Stimulated activated CD4-positive, alpha-beta T cell treated with anti-CD3 and anti-CD28 coated beads, Interleukin-15, amount 100 ng/mL, for 24 hours (primary cell): ENCODE measurements around the gene NRXN2.
A peak's percentile ranks its signal among the peaks of the same experiment; 100 is the strongest.
"Not testable (repeated sequence)": the region's sequence is repeated elsewhere in the genome, so short reads cannot be mapped to it uniquely, and the experiment has no call there.

Experiments used
- DNase-seq: peaks from one replicate; pipeline ENCODE4 v3.0.0-alpha.2; 2020

Gene NRXN2

GRCh38 chr11:64665411-64665821, 57.6 kb downstream of the NRXN2 start:
- DNase-seq, result no peak

DNA sequence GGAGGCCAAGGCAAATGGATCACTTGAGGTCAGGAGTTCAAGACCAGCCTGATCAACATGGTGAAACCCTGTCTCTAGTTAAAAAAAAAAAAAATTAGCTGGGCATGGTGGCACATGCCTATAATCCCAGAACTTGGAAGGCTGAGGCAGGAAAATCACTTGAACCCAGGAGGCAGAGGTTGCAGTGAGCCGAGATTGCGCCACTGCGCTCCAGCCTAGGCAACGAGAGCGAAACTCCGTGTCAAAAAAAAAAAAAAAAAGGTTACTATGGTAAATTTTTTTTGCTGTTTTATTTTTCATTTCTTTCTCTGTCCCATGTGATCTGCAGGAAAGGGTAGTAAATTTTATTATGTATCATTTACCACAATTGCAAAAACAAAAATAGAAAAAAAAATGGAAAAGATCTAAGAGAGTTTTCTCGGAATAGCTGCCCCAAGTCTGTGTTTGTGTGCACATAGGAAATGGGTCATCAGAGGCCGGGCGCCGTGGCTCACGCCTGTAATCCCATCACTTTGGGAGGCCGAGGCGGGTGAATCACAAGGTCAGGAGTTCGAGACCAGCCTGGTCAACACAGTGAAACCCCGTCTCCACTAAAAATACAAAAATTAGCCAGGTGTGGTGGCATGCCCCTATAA, 58.6 kb downstream of the NRXN2 start:
- DNase-seq, result not testable (repeated sequence)

- DNase-seq, result no peak
Observed at GRCh38 chr11:64663656-64664055, 59.3 kb downstream of the NRXN2 start.

- no peak for DNase-seq
Observed at GRCh38 chr11:64661614-64662013, 61.4 kb downstream of the NRXN2 start.

DNA sequence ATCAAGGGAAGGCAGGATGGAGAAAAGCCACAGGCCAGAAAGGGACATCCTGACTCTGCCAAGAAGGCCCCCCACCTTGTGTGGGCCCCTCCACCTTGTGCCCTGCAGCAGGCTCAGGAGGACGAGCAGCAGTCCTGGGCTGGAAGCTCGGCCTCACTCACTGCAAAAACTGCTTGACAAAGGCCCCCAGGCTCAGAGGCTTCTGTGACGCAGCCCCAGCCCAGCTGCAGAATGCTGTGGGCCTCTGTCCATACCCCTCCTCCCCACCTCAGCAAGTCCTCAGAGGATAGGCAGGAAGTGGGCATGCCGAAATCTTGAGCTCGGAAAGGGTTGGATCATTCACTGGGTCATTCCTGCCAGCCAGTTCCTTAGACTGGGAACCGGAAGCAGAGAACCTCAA, 61.9 kb downstream of the NRXN2 start:
- no peak for DNase-seq

GRCh38 chr11:64660706-64661105, 62.3 kb downstream of the NRXN2 start:
- DNase-seq, result no peak

DNA sequence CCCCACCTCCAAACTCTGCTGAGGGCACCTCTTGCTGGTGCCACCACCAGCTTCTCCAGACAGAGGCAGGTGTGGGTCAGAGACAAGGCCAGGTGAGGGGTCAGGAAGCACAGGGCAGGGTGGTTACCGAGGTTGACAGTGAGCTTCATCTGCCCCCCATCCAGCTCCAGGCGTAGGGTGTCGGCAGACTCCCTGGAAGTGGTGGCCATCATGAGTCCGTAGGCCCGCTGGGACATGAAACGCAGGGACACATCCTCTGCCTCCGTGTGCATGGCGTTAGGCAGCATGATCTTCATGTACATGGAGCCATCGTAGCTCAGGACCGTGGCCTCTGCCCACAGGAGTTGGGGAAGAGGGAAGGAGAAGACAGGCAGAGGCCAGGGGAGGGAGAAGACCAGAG, 62.8 kb downstream of the NRXN2 start:
- DNase-seq, result no peak

DNA sequence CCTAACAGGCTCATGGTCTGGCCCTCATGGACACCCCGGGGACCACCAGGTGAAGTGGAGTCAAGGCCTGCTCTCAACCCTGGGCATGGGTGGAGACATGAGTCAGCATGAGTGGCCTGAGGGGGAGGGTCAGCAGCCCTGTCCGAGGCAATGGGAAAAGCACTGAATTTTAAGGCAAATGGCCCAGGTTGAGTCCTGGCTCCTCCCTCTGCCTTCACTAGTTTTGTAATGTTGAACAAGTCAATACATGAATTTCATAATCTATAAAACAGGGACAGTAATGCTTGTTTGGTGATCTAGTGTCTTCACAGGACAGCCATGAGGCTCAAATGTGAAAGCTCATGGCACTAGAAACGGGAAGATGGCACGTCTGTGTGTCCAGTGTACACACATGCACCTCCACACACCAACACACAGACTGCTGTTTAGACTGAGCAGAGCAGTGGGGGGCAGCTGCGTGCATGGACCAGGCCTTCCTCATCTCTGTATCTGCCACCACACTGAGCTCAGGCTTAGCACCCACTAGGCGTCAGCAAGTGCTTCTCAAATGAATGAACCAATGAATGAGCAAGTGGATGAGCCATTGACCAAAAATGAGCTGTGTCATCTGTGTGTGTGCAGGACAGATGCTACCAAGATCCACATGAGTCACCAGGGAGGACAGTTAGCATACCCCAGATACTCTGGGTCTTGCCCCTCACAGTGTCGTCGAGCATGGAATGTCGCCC, 63.4 kb downstream of the NRXN2 start:
- no peak for DNase-seq

- no peak for DNase-seq
Observed at GRCh38 chr11:64658265-64658664, 64.7 kb downstream of the NRXN2 start.

DNA sequence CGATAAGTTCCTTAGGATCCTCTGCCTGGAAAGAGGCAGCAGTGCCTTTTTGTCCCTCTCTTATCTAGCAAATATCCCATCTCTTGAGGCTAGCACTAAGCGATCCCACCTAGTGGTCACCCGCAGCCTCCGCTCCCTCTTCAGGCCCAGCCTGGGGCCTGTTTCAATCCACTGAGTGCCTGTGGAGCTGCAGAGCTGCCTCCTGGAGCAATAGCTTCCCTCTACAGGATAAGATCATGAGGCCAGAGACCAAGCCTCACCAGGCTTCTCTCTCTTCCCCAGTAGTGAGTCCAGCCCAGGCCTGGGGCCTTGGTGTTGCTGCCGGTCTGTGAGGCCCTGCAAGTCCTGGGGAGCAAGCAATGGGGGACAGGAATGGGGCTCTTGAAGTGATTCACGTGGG, 66.1 kb downstream of the NRXN2 start:
- no peak for DNase-seq

GRCh38 chr11:64655941-64656601, 66.9 kb downstream of the NRXN2 start:
- DNase-seq, result no peak

GRCh38 chr11:64654958-64655541, 67.9 kb downstream of the NRXN2 start:
- DNase-seq, result no peak

DNA sequence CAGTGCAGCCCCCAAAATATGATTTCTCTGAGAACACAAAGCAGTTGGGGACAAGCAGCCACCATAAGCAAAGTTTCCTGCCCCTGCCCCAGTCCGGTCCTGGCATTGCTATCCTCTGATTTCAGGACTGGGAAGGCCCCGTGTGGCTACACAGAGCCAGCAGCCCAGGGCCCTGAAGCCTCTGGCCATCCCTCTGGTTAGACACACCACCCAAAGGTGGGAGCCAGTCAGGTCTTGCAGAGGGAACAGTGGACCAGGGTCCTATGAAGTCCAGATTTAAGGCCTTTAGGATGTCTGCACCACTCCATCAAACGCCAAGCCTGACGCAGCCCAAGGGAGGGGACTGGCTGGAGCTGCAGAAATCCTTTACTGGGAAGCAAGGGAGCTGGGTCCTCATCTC, 68.6 kb downstream of the NRXN2 start:
- DNase-seq, result no peak

GRCh38 chr11:64653388-64653973, 69.5 kb downstream of the NRXN2 start:
- DNase-seq, result no peak

GRCh38 chr11:64652586-64653387, 70.2 kb downstream of the NRXN2 start:
- peak; percentile 85 for DNase-seq

DNA sequence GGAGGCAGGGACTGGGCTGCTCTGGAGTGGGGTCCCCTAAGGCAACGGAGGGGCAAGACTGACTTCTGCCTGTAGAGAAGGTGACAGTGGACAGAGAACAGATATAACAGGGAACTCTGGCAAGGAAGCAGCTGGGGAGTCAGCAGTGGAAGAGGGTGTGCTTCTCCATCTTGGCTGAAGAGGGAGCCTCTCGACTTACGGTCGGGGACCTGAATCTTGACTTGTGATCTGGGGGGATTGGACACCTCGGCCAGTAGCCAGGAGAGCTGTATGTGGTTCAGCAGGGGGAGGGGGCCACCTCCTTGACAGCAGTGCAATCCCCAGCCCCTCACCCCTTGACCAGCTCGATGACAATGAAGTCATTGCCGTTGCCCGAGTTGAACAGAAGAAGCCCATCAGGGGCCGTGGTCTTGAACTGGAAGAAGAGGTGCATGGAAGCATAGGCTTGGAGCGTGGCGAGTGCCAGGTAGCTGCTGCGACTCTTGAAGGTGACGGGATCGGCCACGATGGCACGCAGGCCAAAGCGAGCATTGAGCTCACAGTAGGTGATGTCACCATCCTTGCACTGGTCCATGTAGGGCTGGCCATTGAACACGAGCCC, 72.0 kb downstream of the NRXN2 start:
- no peak for DNase-seq

DNA sequence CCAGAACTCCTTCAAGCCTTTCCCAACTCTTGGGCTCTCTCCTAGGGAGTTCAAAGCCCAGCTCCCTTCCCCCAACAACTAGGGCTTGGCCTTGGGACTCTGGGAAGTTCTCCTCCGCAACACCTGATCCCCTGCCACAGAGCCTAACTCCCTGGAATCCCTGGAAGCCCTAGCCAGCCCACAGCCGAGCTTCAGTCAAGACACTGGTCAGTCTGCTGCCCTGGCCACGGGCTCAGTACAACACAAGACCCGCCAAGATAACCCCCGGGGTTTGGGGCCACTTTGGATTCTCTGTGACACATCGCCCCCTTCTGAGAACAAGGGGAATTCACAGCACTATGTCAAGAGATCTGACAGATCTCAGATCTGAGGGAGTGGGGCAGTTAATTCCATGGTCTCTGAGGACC, 73.7 kb downstream of the NRXN2 start:
- no peak for DNase-seq

GRCh38 chr11:64648551-64648950, 74.4 kb downstream of the NRXN2 start:
- no peak for DNase-seq

- no peak for DNase-seq
Observed at GRCh38 chr11:64647019-64647779, 75.8 kb downstream of the NRXN2 start.

DNA sequence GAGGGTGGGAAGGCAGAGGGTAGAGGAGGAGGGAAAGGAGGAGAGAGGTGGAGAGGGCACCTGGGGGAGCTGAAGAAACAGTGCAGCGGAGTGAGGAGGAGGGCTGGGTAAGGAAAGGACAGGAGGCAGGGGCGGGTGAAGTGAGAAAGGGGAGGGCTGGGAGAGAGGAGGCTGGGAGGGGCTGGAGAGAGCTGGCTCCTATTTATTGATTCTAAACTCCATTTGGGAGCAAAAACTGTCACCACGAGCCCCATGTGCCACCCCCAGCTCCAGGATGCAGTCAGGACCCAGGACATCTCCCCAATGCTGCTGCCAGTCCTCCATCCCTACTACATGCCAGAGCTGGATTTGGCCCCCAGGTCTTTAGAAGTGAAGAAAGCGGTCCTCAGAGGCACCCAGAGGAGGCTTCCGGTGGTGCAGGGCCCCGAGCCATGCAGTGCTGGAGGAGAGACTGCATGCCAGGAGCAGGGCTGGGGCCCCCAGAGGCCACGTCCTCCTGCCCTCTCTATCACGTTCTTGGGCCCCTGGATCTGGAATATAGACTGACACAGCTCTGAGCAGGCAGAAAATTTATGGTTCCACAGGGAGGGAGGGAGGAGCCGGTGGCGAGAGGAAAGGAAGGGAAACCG, 78.2 kb downstream of the NRXN2 start:
- no peak for DNase-seq
